OCI-LY1 (cell line): ENCODE results near the gene ZFP36L2.

Source experiments
- CTCF ChIP-seq: fragments of 200-600 bp; sonication (generic), shearing (Covaris generic); IDR thresholded peaks from 2 replicates; pipeline ENCODE4 v1.5.1; 2017; ENCODE audit warnings: mild to moderate bottlenecking, antibody characterized with exemption, low read length, moderate library complexity, mixed read lengths
- EZH2 ChIP-seq: fragments of 200-600 bp; sonication (generic), shearing (Covaris generic); IDR thresholded peaks from 2 replicates; pipeline ENCODE4 v1.8.0; 2017; ENCODE audit warnings: borderline replicate concordance, mixed run types, mild to moderate bottlenecking, antibody characterized with exemption, low read length, moderate library complexity, mixed read lengths

GRCh38 chr2:43207553-43208300, 18.7 kb downstream of the ZFP36L2 start:
- no peak; the same call in 1 of the 2 replicates for TF ChIP-seq CTCF
- TF ChIP-seq EZH2, result no peak
